ENCODE measurements around the gene IPCEF1.

Gene IPCEF1

DNA sequence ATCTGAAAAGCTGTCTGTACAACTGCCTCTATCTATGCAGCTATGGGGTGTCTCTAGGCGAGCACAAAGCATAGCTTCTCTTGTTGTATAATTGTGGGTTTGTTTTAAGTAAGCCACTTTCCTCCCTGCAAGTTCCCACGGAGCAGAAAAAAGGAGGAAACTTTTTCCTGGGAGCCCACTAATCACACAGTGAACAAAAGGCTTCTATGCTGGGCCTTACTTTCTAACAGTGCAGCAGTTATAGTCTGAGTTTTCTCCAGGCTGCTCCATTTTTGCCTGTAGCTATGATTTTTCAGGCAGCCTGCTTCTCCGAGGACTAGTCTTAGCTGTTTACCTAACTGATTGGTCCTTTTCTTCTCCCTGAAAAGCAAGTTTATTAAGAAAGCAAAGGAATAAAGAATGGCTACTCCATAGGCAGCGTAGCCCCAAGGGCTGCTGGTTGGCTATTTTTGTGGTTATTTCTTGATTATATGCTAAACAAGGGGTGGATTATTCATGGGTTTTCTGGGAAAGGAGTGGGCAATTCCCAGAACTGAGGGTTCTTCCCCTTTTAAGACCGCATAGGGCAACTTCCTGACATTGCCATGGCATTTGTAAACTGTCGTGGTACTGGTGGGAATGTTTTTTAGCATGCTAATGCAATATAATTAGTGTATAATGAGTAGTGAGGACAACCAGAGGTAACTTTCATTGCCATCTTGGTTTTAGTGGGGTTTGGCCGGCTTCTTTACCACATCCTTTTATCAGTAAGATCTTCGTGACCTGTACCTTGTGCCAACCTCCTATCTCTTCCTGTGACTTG lies 233.2 kb downstream of the IPCEF1 start:
- TF ChIP-seq, protein P1, sequence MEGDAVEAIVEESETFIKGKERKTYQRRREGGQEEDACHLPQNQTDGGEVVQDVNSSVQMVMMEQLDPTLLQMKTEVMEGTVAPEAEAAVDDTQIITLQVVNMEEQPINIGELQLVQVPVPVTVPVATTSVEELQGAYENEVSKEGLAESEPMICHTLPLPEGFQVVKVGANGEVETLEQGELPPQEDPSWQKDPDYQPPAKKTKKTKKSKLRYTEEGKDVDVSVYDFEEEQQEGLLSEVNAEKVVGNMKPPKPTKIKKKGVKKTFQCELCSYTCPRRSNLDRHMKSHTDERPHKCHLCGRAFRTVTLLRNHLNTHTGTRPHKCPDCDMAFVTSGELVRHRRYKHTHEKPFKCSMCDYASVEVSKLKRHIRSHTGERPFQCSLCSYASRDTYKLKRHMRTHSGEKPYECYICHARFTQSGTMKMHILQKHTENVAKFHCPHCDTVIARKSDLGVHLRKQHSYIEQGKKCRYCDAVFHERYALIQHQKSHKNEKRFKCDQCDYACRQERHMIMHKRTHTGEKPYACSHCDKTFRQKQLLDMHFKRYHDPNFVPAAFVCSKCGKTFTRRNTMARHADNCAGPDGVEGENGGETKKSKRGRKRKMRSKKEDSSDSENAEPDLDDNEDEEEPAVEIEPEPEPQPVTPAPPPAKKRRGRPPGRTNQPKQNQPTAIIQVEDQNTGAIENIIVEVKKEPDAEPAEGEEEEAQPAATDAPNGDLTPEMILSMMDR (IDR thresholded peaks at IDR 0.05; ENCODE audit: low read depth, low read length): no peak
- H3K9me3 ChIP-seq (ENCODE audit: severe bottlenecking): no peaks in the 10 kb centered on the region
- DNase-seq: no peak
- no peaks in the 10 kb centered on the region for H3K36me3 ChIP-seq
- H3K4me3 ChIP-seq (ENCODE audit: low read depth, low read length): no peak overlapping the region
- no peaks in the 10 kb centered on the region for H3K27me3 ChIP-seq (ENCODE audit: insufficient read depth, low read depth, severe bottlenecking)
- H3K27ac ChIP-seq: no peak overlapping the region

DNA sequence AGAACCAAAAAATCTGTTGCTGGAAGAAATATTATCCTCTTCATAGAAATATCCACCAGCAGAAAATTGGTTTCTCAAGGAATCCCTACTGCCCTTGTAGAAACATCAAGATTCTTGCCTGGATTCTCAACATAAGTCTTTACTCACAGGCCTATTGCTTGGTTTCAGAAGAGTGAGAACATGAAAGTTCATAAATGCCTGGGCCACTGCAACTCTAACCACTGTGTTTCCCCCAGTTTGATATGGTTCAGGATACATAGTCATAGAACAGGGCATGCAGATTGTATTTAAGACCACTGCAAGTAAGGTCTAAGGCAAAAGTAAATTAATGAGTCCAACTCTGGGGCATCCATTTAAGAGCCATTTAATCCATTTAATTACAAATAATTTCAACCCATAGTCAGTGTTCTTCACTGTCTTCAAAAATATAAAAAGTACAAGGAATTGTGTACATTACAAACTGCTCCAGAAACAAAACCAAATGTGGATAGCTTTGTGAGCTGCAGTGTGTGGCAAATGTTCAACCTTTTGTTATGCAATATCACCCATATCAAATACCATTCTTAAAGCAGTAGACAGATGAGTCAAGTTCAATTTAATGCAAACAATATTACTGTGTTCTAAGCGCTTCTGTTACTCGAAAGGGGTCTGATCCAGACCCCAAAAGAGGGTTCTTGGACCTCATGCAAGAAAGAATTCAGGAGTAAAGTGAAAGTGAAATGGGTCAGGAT lies 234.2 kb downstream of the IPCEF1 start:
- H3K36me3 ChIP-seq: no peaks in the 10 kb centered on the region
- H3K9me3 ChIP-seq (ENCODE audit: severe bottlenecking): no peaks in the 10 kb centered on the region
- TF ChIP-seq, protein P1 (IDR thresholded peaks at IDR 0.05; ENCODE audit: low read depth, low read length): no peak
- no peak overlapping the region for H3K27ac ChIP-seq
- DNase-seq: no peak
- H3K27me3 ChIP-seq (ENCODE audit: insufficient read depth, low read depth, severe bottlenecking): no peaks in the 10 kb centered on the region
- no peak overlapping the region for H3K4me3 ChIP-seq (ENCODE audit: low read depth, low read length)

DNA sequence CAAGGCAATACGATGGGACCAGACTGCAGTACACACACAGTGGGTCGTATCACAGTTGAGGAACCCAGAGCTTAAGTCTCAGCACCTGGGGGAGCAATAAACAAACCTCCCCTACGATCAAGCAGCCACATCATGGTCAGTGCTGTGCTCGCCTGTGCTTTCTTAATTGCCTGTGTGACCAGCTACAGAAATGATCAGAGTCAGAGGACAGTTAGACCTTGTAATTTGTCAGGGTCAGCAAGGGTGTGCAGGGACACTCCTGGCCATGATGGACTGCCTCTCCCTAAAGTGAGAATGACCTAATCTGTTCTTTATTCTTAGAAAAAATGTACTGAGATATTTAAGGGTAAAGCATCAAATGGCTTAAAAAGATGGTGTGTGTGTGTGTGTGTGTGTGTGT lies 239.1 kb downstream of the IPCEF1 start:
- no peak for DNase-seq
- no peaks in the 10 kb centered on the region for H3K36me3 ChIP-seq
- no peak overlapping the region for H3K27ac ChIP-seq
- TF ChIP-seq, protein P1 (IDR thresholded peaks at IDR 0.05; ENCODE audit: low read depth, low read length): no peak
- no peak overlapping the region for H3K4me3 ChIP-seq (ENCODE audit: low read depth, low read length)
- no peaks in the 10 kb centered on the region for H3K9me3 ChIP-seq (ENCODE audit: severe bottlenecking)
- H3K27me3 ChIP-seq (ENCODE audit: insufficient read depth, low read depth, severe bottlenecking): no peaks in the 10 kb centered on the region

DNA sequence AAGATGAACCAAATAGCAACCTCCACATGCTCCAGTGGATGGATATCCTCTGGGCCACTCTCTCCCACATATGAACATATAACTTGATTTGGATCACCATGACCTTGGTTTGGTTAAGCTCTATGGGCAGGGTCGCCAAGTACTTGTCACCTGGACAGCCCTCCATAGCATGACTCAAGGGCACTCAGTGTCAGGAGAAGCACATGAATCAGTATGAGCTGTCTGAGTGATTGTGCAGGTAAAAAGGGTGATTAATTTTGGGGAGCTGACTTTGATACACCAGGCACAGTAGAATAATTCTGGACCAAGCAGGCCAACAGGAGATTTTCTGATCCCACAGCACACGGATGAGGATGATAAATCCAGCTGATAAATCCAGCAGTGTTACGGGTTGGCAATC lies 243.2 kb downstream of the IPCEF1 start:
- Histone ChIP-seq H3K9me3 (ENCODE audit: severe bottlenecking) (no peaks in the 10 kb centered on the region), H3K27me3 (ENCODE audit: insufficient read depth, low read depth, severe bottlenecking) (no peaks in the 10 kb centered on the region), H3K36me3 (no peaks in the 10 kb centered on the region), H3K27ac (no peak overlapping the region), H3K4me3 (ENCODE audit: low read depth, low read length) (no peak overlapping the region)
- TF ChIP-seq, protein P1 (IDR thresholded peaks at IDR 0.05; ENCODE audit: low read depth, low read length): no peak
- DNase-seq: no peak

DNA sequence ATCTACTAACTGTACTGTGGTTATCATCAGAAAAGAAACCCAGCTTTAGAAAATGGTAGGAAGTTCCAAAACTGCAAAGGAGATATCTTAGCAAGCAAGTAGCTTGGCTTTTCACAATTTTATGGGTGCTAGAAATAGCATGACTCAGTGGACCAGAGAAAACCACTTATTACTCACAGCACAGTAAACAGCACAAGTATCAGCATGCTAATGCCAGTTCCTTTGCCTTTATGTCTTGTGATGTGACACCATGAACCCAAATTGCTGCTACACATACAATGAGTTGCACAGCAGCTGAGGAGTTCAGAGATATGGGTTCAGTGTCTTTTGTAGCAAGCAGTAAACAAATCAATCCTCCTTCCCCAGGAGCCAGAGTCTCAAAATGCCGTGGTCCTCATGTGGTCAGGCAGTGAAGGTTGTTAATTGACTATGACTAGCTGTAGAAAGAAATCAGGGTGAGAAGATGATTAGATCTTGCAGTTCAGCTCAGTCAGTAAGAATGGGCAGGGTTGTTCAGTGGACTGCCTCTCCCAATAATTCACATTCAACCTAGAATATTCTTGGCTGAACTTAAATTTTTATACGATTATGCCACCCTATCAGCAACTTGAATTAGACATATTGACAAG lies 244.3 kb downstream of the IPCEF1 start:
- TF ChIP-seq, protein P1 (IDR thresholded peaks at IDR 0.05; ENCODE audit: low read depth, low read length): no peak
- H3K36me3 ChIP-seq: no peaks in the 10 kb centered on the region
- H3K4me3 ChIP-seq (ENCODE audit: low read depth, low read length): no peak overlapping the region
- no peaks in the 10 kb centered on the region for H3K27me3 ChIP-seq (ENCODE audit: insufficient read depth, low read depth, severe bottlenecking)
- no peak overlapping the region for H3K27ac ChIP-seq
- H3K9me3 ChIP-seq (ENCODE audit: severe bottlenecking): no peaks in the 10 kb centered on the region
- no peak for DNase-seq
